Glutamatergic neuron (in vitro differentiated cells): ENCODE measurements around the gene RAD21L1. TPM values are rescaled to one million over a fixed set of nuclear protein-coding genes. Genes with fewer than 3 reads are reported as not detected.

Source experiments
- DNase-seq: peaks from one replicate; pipeline ENCODE4 v3.0.0; 2022
- H3K27ac Mint-ChIP-seq: one replicate; pipeline ENCODE4 v1.8.0; 2020; ENCODE audit warnings: mild to moderate bottlenecking, mixed read lengths, inconsistent platforms; ENCODE audit not compliant: unreplicated experiment
- H3K27me3 Mint-ChIP-seq: one replicate; pipeline ENCODE4 v1.8.0; 2020; ENCODE audit warnings: mild to moderate bottlenecking, moderate library complexity, mixed read lengths, inconsistent platforms; ENCODE audit not compliant: unreplicated experiment
- H3K36me3 Mint-ChIP-seq: one replicate; pipeline ENCODE4 v1.8.0; 2020; ENCODE audit warnings: mild to moderate bottlenecking, mixed read lengths, inconsistent platforms; ENCODE audit not compliant: unreplicated experiment
- H3K4me1 Mint-ChIP-seq: one replicate; pipeline ENCODE4 v1.8.0; 2020; ENCODE audit warnings: mild to moderate bottlenecking, low read depth, mixed read lengths, inconsistent platforms; ENCODE audit not compliant: unreplicated experiment
- H3K4me3 Mint-ChIP-seq: one replicate; pipeline ENCODE4 v1.8.0; 2020; ENCODE audit warnings: mild to moderate bottlenecking, mixed read lengths, inconsistent platforms; ENCODE audit not compliant: unreplicated experiment
- H3K9me3 Mint-ChIP-seq: one replicate; pipeline ENCODE4 v1.8.0; 2020; ENCODE audit warnings: mild to moderate bottlenecking, moderate library complexity, mixed read lengths, inconsistent platforms; ENCODE audit not compliant: unreplicated experiment
- CTCF ChIP-seq: fragments of 200-600 bp; sonication (generic); IDR thresholded peaks from one replicate; pipeline ENCODE4 v1.5.0; 2021; ENCODE audit not compliant: partially characterized antibody, unreplicated experiment
- total RNA-seq: library from RNA; stranded (reverse); fragmentation: NEBNext Ultra II Directional; extraction: Animal tissue kit (Norgen Biotek cat#: 25700); gene quantifications from one replicate; pipeline ENCODE4 v1.2.1, GENCODE V29; 2021; ENCODE audit not compliant: unreplicated experiment

RAD21L1 gene
- total RNA-seq, 1 donor from 2014 or later: not detected

- Mint-ChIP-seq H3K27me3 (no peaks in the 10 kb centered on the region), H3K4me3 (no peak overlapping the region), H3K4me1 (peaks cover 7% of the 10 kb centered on the region), H3K27ac (no peak overlapping the region), H3K9me3 (peaks cover 3% of the 10 kb centered on the region), H3K36me3 (peaks cover 1% of the 10 kb centered on the region)
- DNase-seq: no peak
- no peak for TF ChIP-seq CTCF
Observed at GRCh38 chr20:1229541-1229940, 3.7 kb downstream of the RAD21L1 start.

- Mint-ChIP-seq H3K4me3 (no peak overlapping the region), H3K27ac (no peak overlapping the region), H3K4me1 (peaks cover 7% of the 10 kb centered on the region), H3K36me3 (no peaks in the 10 kb centered on the region), H3K9me3 (no peaks in the 10 kb centered on the region), H3K27me3 (no peaks in the 10 kb centered on the region)
- DNase-seq: no peak
- no peak for TF ChIP-seq CTCF
Observed at GRCh38 chr20:1232286-1233111, 6.7 kb downstream of the RAD21L1 start.

GRCh38 chr20:1240549-1240948 is 14.7 kb downstream of the RAD21L1 start:
- no peak for DNase-seq
- Mint-ChIP-seq H3K27ac (no peak overlapping the region), H3K27me3 (no peaks in the 10 kb centered on the region), H3K4me1 (no peaks in the 10 kb centered on the region), H3K4me3 (no peak overlapping the region), H3K9me3 (no peaks in the 10 kb centered on the region), H3K36me3 (no peaks in the 10 kb centered on the region)
- TF ChIP-seq CTCF: no peak

GRCh38 chr20:1241456-1241855 is 15.6 kb downstream of the RAD21L1 start:
- no peaks in the 10 kb centered on the region for H3K27me3 Mint-ChIP-seq
- no peak overlapping the region for H3K27ac Mint-ChIP-seq
- no peaks in the 10 kb centered on the region for H3K9me3 Mint-ChIP-seq
- no peak overlapping the region for H3K4me3 Mint-ChIP-seq
- no peaks in the 10 kb centered on the region for H3K4me1 Mint-ChIP-seq
- no peaks in the 10 kb centered on the region for H3K36me3 Mint-ChIP-seq
- DNase-seq: no peak
- no peak for TF ChIP-seq CTCF

GRCh38 chr20:1242099-1242498 is 16.3 kb downstream of the RAD21L1 start:
- H3K4me1 Mint-ChIP-seq: no peaks in the 10 kb centered on the region
- H3K4me3 Mint-ChIP-seq: no peak overlapping the region
- no peak overlapping the region for H3K27ac Mint-ChIP-seq
- no peaks in the 10 kb centered on the region for H3K36me3 Mint-ChIP-seq
- H3K9me3 Mint-ChIP-seq: no peaks in the 10 kb centered on the region
- no peaks in the 10 kb centered on the region for H3K27me3 Mint-ChIP-seq
- DNase-seq: no peak
- TF ChIP-seq CTCF: no peak
